Measurements from ENCODE around the gene CAMTA1. TPM values are rescaled to one million over a fixed set of nuclear protein-coding genes. Genes with fewer than 3 reads are reported as not detected.
"Not testable (repeated sequence)": the region's sequence is repeated elsewhere in the genome, so short reads cannot be mapped to it uniquely, and the experiment has no call there.

Gene CAMTA1
- total RNA-seq, 1 donor: 56.1 TPM

- H3K4me3 ChIP-seq (ENCODE audit: low read depth, low read length): no peak overlapping the region
- DNase-seq (ENCODE audit: low read depth): no peak
- no peak for TF ChIP-seq CTCF (IDR thresholded peaks at IDR 0.05; ENCODE audit: insufficient read depth, low read depth, low read length)
These were observed 590.8 kb downstream of the CAMTA1 start for GRCh38 chr1:7375781-7376660.

GRCh38 chr1:7376676-7377075 is 591.4 kb downstream of the CAMTA1 start:
- DNase-seq (ENCODE audit: low read depth): no peak
- TF ChIP-seq CTCF (IDR thresholded peaks at IDR 0.05; ENCODE audit: insufficient read depth, low read depth, low read length): no peak
- no peak overlapping the region for H3K4me3 ChIP-seq (ENCODE audit: low read depth, low read length)

- no peak for TF ChIP-seq CTCF (IDR thresholded peaks at IDR 0.05; ENCODE audit: insufficient read depth, low read depth, low read length)
- no peak overlapping the region for H3K4me3 ChIP-seq (ENCODE audit: low read depth, low read length)
- DNase-seq (ENCODE audit: low read depth): no peak
These were observed 593.3 kb downstream of the CAMTA1 start for GRCh38 chr1:7378346-7379130.

GRCh38 chr1:7379441-7379971 is 594.3 kb downstream of the CAMTA1 start:
- no peak for TF ChIP-seq CTCF (IDR thresholded peaks at IDR 0.05; ENCODE audit: insufficient read depth, low read depth, low read length)
- H3K4me3 ChIP-seq (ENCODE audit: low read depth, low read length): no peak overlapping the region

GRCh38 chr1:7380068-7380467 is 594.8 kb downstream of the CAMTA1 start:
- not testable (repeated sequence) for DNase-seq (ENCODE audit: low read depth); H3K4me3 ChIP-seq (ENCODE audit: low read depth, low read length)

More at GRCh38 chr1:7379441-7379971, 594.3 kb downstream of the CAMTA1 start:
- DNase-seq (ENCODE audit: low read depth): peak; percentile 49

GRCh38 chr1:7380712-7381111 is 595.5 kb downstream of the CAMTA1 start:
- no peak for TF ChIP-seq CTCF (IDR thresholded peaks at IDR 0.05; ENCODE audit: insufficient read depth, low read depth, low read length)
- DNase-seq (ENCODE audit: low read depth): no peak
- H3K4me3 ChIP-seq (ENCODE audit: low read depth, low read length): no peak overlapping the region

GRCh38 chr1:7381729-7382128 is 596.5 kb downstream of the CAMTA1 start:
- DNase-seq (ENCODE audit: low read depth); H3K4me3 ChIP-seq (ENCODE audit: low read depth, low read length): not testable (repeated sequence)

Measured in fibroblast of villous mesenchyme (primary cell).